Retinal pigment epithelial cell (primary cell): Measurements from ENCODE around the gene LARGE1.

Experiments used
- DNase-seq: peaks from one replicate; pipeline ENCODE4 v3.0.0-alpha.2; 2010; ENCODE audit warnings: low read depth
- H3K4me3 ChIP-seq: 2 replicates; pipeline ENCODE4 v1.5.1; 2011; ENCODE audit warnings: mild to moderate bottlenecking, low read length, control low read depth, moderate library complexity
- TF ChIP-seq, protein P1 (sequence below): conservative IDR thresholded peaks from 2 replicates; pipeline ENCODE4 v1.5.1; 2011; ENCODE audit warnings: low read depth, low read length, control low read depth, inconsistent platforms

The LARGE1 gene

DNA sequence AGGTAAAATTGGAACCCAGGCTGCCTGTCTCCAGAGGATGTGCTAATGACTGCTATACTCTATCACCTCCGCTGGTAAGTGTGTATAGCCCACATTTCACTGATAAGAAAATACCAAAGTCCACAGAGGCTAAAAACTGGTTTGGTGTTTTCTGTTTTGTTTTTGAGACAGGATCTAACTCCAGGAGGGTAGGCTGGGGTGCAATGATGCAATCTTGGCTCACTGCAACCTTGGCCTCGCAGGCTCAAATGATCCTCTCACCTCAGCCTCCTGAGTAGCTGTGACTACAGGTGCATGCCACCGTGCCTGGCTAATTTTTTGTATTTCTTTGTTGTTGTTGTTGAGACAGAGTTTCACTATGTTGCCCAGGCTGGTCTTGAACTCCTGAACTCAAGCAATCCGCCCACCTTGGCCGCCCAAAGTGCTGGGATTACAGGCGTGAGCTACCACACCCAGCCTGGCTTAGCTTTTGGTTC, 409.8 kb downstream of the LARGE1 start:
- TF ChIP-seq, protein P1, sequence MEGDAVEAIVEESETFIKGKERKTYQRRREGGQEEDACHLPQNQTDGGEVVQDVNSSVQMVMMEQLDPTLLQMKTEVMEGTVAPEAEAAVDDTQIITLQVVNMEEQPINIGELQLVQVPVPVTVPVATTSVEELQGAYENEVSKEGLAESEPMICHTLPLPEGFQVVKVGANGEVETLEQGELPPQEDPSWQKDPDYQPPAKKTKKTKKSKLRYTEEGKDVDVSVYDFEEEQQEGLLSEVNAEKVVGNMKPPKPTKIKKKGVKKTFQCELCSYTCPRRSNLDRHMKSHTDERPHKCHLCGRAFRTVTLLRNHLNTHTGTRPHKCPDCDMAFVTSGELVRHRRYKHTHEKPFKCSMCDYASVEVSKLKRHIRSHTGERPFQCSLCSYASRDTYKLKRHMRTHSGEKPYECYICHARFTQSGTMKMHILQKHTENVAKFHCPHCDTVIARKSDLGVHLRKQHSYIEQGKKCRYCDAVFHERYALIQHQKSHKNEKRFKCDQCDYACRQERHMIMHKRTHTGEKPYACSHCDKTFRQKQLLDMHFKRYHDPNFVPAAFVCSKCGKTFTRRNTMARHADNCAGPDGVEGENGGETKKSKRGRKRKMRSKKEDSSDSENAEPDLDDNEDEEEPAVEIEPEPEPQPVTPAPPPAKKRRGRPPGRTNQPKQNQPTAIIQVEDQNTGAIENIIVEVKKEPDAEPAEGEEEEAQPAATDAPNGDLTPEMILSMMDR, result no peak
- no peak overlapping the region for H3K4me3 ChIP-seq
- no peak for DNase-seq

DNA sequence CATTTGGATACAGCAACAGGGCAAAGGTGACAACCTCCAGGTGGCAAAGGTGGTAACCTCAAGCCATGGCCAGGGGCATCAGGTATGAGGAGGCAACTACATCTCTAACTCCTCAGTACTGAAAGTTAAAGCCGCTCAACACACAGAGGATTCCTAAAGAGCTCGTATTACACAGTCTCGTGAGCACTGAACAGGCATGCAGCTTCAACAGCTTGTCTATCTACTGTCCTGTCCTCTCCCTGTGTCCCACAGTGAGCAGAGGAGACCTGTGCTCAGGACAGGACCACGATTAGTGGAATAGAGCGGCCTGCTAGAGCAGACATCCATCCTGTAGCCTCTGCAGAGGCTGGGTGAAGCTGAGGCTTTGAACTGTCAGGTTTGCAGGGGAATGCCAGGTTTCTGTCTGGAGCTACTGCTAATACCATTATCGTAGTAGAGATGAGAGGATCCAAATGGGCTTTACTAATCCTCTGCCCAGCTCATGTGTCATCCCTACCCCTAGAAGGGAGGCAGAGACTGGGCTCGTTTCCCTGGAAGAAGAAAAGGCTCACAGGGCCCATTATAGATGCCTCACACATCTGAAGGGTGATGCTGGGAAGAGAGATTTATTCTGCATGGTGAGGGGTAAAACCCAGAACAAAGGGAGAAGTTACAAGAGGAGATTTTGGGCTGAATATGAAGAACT, 415.2 kb downstream of the LARGE1 start:
- no peak overlapping the region for H3K4me3 ChIP-seq
- TF ChIP-seq, protein P1, result no peak
- DNase-seq, result no peak

DNA sequence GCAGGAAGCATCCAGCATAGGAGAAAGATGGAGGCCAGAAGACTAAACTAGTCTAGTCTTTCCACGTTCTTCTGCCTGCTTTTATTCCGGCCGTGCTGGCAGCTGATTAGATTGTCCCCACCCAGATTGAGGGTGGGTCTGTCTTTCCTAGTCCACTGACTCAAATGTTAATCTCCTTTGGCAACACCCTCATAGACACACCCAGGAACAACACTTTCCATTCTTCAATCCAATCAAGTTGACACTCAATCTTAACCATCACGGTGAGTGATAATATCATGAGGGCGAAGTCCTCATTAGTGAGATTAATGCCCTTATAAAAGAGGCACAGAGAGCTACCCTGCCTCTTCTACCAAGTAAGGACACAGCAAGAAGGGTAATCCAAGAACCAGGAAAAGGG, 424.2 kb downstream of the LARGE1 start:
- DNase-seq, result no peak

DNA sequence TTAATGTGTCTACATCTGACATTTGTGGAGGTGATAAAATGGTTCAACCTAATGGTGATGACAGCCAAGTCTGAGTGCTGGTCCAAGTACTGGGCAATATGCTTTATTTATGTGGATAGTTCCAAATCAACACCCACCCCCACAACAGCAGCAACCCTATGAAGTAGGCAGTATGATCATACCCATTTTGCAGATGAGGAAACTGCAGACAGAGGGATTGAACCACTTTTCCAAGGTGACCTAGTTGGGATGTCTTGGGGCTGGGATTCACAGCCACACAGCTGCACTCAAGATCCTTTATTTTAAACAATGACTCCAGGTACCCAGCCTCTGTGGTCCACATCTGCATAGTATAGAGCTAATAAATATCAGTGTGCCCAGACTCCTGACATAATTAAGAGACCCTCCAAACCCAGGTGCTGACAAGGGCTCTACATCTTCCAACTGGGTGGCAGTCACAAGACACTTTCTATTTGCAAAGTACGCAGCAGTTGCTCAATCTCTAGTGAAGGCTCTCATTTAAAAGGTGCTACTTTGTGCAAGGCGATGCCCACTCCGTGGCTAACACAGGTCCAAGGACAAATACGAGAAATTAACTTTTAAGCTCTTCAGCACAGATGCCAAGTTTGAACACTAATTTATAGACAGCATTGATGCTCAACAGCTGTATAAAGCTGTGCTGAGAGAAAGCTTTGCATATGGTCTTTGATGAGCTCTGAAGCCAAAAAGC, 426.6 kb downstream of the LARGE1 start:
- TF ChIP-seq, protein P1, result no peak
- no peak overlapping the region for H3K4me3 ChIP-seq
- DNase-seq, result no peak

More for the DNA sequence above, 424.2 kb downstream of the LARGE1 start:
- TF ChIP-seq, protein P1, result no peak
- H3K4me3 ChIP-seq, result no peak overlapping the region

DNA sequence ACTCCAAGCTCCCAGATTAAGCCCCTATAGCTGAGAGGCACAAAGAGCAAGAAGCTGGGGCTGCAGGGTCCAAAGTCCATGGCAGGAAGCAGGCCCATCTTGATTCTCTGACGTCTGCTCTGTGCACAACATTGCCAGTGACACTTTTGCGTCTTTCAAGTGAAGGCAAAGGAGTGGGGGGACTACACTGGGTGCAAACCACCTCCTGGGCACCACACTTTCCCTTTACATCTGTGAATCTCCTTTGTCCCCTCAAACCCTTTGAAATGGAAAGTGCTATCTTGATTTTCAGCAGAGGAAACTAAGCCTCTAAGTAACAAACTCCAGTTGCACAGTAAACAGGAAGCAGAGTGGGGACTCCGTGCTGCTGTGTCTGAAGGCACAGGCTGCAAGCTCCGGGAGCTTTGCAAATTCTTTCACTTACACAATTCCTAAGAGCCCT, 428.0 kb downstream of the LARGE1 start:
- H3K4me3 ChIP-seq, result no peak overlapping the region
- no peak for DNase-seq
- TF ChIP-seq, protein P1, result no peak

DNA sequence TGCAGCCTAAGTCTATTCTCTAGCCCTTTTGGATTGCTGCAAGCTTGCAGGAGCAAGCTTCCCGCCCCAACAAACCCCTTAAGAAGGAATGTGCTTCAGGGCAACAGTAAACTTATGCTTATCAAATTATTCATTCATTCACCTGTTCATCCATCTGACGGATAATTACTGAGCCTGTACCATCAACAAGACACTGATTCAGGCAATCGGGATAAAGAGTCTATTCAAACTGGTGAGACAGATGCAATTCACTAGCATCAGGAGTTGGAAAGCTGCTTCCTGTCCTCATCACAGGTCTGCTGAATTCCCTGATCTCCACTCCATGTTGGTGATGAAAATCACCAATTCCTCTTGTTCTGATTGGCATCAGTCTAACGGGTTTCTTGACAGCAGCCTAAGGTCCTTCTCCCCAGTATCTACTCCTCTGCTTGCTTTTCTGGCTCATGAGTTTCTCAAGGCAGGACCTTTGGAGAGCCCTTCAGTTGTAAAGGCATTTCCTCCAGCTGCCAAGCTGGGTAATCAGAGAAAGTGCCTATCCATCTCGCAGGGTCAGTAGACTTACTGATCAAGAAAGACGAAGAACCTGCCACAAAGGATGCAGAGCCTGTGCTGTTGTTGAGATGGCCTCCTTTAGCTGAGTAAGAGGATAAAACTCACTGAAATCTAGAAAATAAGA, 433.1 kb downstream of the LARGE1 start:
- H3K4me3 ChIP-seq, result no peak overlapping the region
- TF ChIP-seq, protein P1, result no peak
- DNase-seq, result no peak
